Measurements from ENCODE around the gene NOCT.

DNA sequence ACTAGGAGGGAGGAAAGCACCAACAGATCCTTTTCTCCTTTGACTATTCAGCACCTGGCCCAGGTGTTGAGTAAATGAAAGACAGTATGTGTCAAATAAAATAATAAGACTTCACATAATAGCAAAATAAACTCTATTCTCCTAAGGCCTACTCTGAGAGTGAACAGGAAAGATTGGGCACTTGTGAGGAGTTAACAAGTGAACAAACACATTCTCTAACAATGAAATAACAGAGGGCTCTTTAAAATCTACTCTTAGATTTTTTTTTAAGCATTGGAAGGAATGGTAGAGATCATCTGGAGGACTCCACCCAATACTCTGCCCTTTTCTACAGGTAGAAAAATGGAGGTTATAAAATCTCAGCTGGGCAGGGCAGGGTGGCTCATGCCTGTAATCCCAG lies 39.1 kb upstream of the NOCT start:
- TF ChIP-seq, protein P1, sequence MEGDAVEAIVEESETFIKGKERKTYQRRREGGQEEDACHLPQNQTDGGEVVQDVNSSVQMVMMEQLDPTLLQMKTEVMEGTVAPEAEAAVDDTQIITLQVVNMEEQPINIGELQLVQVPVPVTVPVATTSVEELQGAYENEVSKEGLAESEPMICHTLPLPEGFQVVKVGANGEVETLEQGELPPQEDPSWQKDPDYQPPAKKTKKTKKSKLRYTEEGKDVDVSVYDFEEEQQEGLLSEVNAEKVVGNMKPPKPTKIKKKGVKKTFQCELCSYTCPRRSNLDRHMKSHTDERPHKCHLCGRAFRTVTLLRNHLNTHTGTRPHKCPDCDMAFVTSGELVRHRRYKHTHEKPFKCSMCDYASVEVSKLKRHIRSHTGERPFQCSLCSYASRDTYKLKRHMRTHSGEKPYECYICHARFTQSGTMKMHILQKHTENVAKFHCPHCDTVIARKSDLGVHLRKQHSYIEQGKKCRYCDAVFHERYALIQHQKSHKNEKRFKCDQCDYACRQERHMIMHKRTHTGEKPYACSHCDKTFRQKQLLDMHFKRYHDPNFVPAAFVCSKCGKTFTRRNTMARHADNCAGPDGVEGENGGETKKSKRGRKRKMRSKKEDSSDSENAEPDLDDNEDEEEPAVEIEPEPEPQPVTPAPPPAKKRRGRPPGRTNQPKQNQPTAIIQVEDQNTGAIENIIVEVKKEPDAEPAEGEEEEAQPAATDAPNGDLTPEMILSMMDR (IDR thresholded peaks at IDR 0.05): no peak
- TF ChIP-seq, protein P2, sequence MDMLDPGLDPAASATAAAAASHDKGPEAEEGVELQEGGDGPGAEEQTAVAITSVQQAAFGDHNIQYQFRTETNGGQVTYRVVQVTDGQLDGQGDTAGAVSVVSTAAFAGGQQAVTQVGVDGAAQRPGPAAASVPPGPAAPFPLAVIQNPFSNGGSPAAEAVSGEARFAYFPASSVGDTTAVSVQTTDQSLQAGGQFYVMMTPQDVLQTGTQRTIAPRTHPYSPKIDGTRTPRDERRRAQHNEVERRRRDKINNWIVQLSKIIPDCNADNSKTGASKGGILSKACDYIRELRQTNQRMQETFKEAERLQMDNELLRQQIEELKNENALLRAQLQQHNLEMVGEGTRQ (CRISPR knock-in tag; IDR thresholded peaks at IDR 0.05): no peak
- TF ChIP-seq CREM (CRISPR knock-in tag; IDR thresholded peaks at IDR 0.05): no peak
- TF ChIP-seq NR3C1 (CRISPR knock-in tag; conservative IDR thresholded peaks at IDR 0.05; ENCODE audit: low read depth): no peak
